ENCODE measurements around the gene ZW10.
"Not testable (repeated sequence)": the region's sequence is repeated elsewhere in the genome, so short reads cannot be mapped to it uniquely, and the experiment has no call there.

Gene ZW10

DNA sequence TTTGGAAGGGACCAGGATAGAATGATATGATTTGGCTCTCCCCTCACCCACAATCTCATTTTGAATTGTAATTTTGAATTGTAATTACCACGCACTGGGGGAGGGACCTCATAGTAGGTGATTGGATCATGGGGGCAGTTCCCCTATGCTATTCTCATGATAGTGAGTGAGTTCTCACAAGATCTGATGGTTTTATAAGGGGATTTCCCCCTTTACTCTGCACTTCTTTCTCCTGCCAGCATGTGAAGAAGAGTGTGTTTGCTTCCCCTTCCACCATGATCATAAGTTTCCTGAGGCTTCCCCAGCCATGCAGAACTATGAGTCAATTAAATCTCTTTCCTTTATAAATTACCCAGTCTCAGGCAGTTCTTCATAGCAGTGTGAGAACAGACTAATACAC, 69.9 kb downstream of the ZW10 start:
- not testable (repeated sequence) for H3K79me1 ChIP-seq (replicated peaks; ENCODE audit: low read length, poor library complexity, severe bottlenecking); H3K27me3 ChIP-seq (ENCODE audit: control insufficient read depth in 1 of 2, insufficient read depth in 1 of 2, low read length in 2 of 2); H2AK5ac ChIP-seq (ENCODE audit: low read length, severe bottlenecking); H3K18ac ChIP-seq (ENCODE audit: low read depth in 1 of 2, low read length in 2 of 2); H3K9ac ChIP-seq (ENCODE audit: low read length); H3K36me3 ChIP-seq (ENCODE audit: control insufficient read depth in 1 of 2, insufficient read depth in 2 of 2, low read depth in 1 of 2, low read length in 2 of 2); H3K23ac ChIP-seq (ENCODE audit: low read length in 2 of 2); H3K9me3 ChIP-seq (ENCODE audit: control insufficient read depth, low read length); H2BK12ac ChIP-seq (ENCODE audit: low read length in 2 of 2); H2BK15ac ChIP-seq (ENCODE audit: low read depth, poor library complexity, severe bottlenecking); H2AFZ ChIP-seq (ENCODE audit: low read depth, low read length); H3K27ac ChIP-seq (ENCODE audit: low read length, poor library complexity, severe bottlenecking); H3K4me3 ChIP-seq (ENCODE audit: insufficient read depth in 1 of 2, low read depth in 1 of 2, low read length in 2 of 2); H4K8ac ChIP-seq (ENCODE audit: low read length); H3K4me2 ChIP-seq (ENCODE audit: low read length, poor library complexity, severe bottlenecking); H3K4me1 ChIP-seq (ENCODE audit: control insufficient read depth, insufficient read depth, low read depth, low read length); H2BK5ac ChIP-seq (ENCODE audit: low read depth, low read length, poor library complexity, severe bottlenecking); H4K91ac ChIP-seq (ENCODE audit: low read length); H3K14ac ChIP-seq (ENCODE audit: low read length in 2 of 2); H2BK120ac ChIP-seq (ENCODE audit: low read depth, low read length); H3K4ac ChIP-seq (ENCODE audit: low read depth in 1 of 2, low read length in 2 of 2); DNase-seq
- WGBS = no CpG with 5 or more reads among the region's 1 CpG

- Histone ChIP-seq H2BK120ac (ENCODE audit: low read depth, low read length) (no peak overlapping the region), H2AK5ac (ENCODE audit: low read length, severe bottlenecking) (no peak overlapping the region), H2AFZ (ENCODE audit: low read depth, low read length) (no peak overlapping the region), H2BK12ac (ENCODE audit: low read length in 2 of 2) (no peak overlapping the region), H4K91ac (ENCODE audit: low read length) (no peak overlapping the region), H3K4me2 (ENCODE audit: low read length, poor library complexity, severe bottlenecking) (no peak overlapping the region), H3K9me3 (ENCODE audit: control insufficient read depth, low read length) (no peaks in the 10 kb centered on the region), H3K4me3 (ENCODE audit: insufficient read depth in 1 of 2, low read depth in 1 of 2, low read length in 2 of 2) (no peak overlapping the region), H3K9ac (ENCODE audit: low read length) (no peak overlapping the region), H3K4me1 (ENCODE audit: control insufficient read depth, insufficient read depth, low read depth, low read length) (peaks cover 1% of the 10 kb centered on the region), H3K27me3 (ENCODE audit: control insufficient read depth in 1 of 2, insufficient read depth in 1 of 2, low read length in 2 of 2) (peaks cover 0 to 9% of the 10 kb centered on the region in 2 experiments), H3K14ac (ENCODE audit: low read length in 2 of 2) (no peak overlapping the region), H4K8ac (ENCODE audit: low read length) (no peak overlapping the region), H3K79me1 (replicated peaks; ENCODE audit: low read length, poor library complexity, severe bottlenecking) (no peaks in the 10 kb centered on the region), H3K4ac (ENCODE audit: low read depth in 1 of 2, low read length in 2 of 2) (no peak overlapping the region), H2BK15ac (ENCODE audit: low read depth, poor library complexity, severe bottlenecking) (no peak overlapping the region), H2BK5ac (ENCODE audit: low read depth, low read length, poor library complexity, severe bottlenecking) (no peak overlapping the region), H3K27ac (ENCODE audit: low read length, poor library complexity, severe bottlenecking) (no peak overlapping the region), H3K23ac (ENCODE audit: low read length in 2 of 2) (no peak overlapping the region), H3K36me3 (ENCODE audit: control insufficient read depth in 1 of 2, insufficient read depth in 2 of 2, low read depth in 1 of 2, low read length in 2 of 2) (no peaks in the 10 kb centered on the region), H3K18ac (ENCODE audit: low read depth in 1 of 2, low read length in 2 of 2) (no peak overlapping the region)
- no peak for DNase-seq
- 86% methylated on average over 1 of the region's 1 CpG for WGBS
These were observed 72.0 kb downstream of the ZW10 start for GRCh38 chr11:113701491-113701890.

DNA sequence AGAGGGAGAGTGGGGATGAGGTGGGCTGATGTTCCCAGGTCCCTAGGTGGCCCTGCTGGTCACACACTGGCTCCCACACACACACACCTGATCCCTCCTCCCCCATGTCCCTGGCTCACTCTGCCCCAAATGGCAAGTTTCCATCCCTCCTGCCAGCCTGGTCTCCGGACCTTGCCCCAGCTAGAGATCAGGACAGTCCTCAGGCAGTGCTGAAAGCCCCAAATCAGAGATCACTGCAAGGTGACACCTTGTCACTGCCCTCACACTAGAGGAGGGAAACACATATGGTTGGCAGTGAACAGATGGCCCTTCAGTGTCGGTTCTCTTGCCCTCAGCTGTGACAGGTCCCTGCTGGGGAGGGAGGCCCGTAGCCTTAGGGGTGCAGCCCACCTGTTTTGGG, 75.0 kb downstream of the ZW10 start:
- no peak overlapping the region for H3K4me2 ChIP-seq (ENCODE audit: low read length, poor library complexity, severe bottlenecking)
- H2BK5ac ChIP-seq (ENCODE audit: low read depth, low read length, poor library complexity, severe bottlenecking) = no peak overlapping the region
- no peak overlapping the region for H4K8ac ChIP-seq (ENCODE audit: low read length)
- no peak overlapping the region for H4K91ac ChIP-seq (ENCODE audit: low read length)
- peaks cover 6 to 9% of the 10 kb centered on the region in 2 experiments for H3K27me3 ChIP-seq (ENCODE audit: control insufficient read depth in 1 of 2, insufficient read depth in 1 of 2, low read length in 2 of 2)
- H3K23ac ChIP-seq (ENCODE audit: low read length in 2 of 2) = no peak overlapping the region
- no peak overlapping the region for H2AFZ ChIP-seq (ENCODE audit: low read depth, low read length)
- H3K9me3 ChIP-seq (ENCODE audit: control insufficient read depth, low read length) = no peaks in the 10 kb centered on the region
- H3K14ac ChIP-seq (ENCODE audit: low read length in 2 of 2) = no peak overlapping the region
- H2BK12ac ChIP-seq (ENCODE audit: low read length in 2 of 2) = no peak overlapping the region
- no peak overlapping the region for H2AK5ac ChIP-seq (ENCODE audit: low read length, severe bottlenecking)
- H3K27ac ChIP-seq (ENCODE audit: low read length, poor library complexity, severe bottlenecking) = no peak overlapping the region
- 75% methylated on average over 3 of the region's 3 CpGs for WGBS
- H3K18ac ChIP-seq (ENCODE audit: low read depth in 1 of 2, low read length in 2 of 2) = no peak overlapping the region
- H3K4me3 ChIP-seq (ENCODE audit: insufficient read depth in 1 of 2, low read depth in 1 of 2, low read length in 2 of 2) = peak overlapping the region in 1 of 2 experiments; percentile 14
- peaks cover 3% of the 10 kb centered on the region for H3K4me1 ChIP-seq (ENCODE audit: control insufficient read depth, insufficient read depth, low read depth, low read length)
- H3K4ac ChIP-seq (ENCODE audit: low read depth in 1 of 2, low read length in 2 of 2) = no peak overlapping the region
- no peak overlapping the region for H2BK15ac ChIP-seq (ENCODE audit: low read depth, poor library complexity, severe bottlenecking)
- H3K36me3 ChIP-seq (ENCODE audit: control insufficient read depth in 1 of 2, insufficient read depth in 2 of 2, low read depth in 1 of 2, low read length in 2 of 2) = no peaks in the 10 kb centered on the region
- H3K79me1 ChIP-seq (replicated peaks; ENCODE audit: low read length, poor library complexity, severe bottlenecking) = no peaks in the 10 kb centered on the region
- H3K9ac ChIP-seq (ENCODE audit: low read length) = no peak overlapping the region
- no peak for DNase-seq
- no peak overlapping the region for H2BK120ac ChIP-seq (ENCODE audit: low read depth, low read length)

- no peak overlapping the region for H3K4me2 ChIP-seq (ENCODE audit: low read length, poor library complexity, severe bottlenecking)
- H4K91ac ChIP-seq (ENCODE audit: low read length) = no peak overlapping the region
- H3K79me1 ChIP-seq (replicated peaks; ENCODE audit: low read length, poor library complexity, severe bottlenecking) = no peaks in the 10 kb centered on the region
- peaks cover 6 to 9% of the 10 kb centered on the region in 2 experiments for H3K27me3 ChIP-seq (ENCODE audit: control insufficient read depth in 1 of 2, insufficient read depth in 1 of 2, low read length in 2 of 2)
- 86% methylated on average over 5 of the region's 7 CpGs for WGBS
- H3K4me1 ChIP-seq (ENCODE audit: control insufficient read depth, insufficient read depth, low read depth, low read length) = peaks cover 3% of the 10 kb centered on the region
- H2BK15ac ChIP-seq (ENCODE audit: low read depth, poor library complexity, severe bottlenecking) = no peak overlapping the region
- H2AK5ac ChIP-seq (ENCODE audit: low read length, severe bottlenecking) = no peak overlapping the region
- no peak overlapping the region for H2BK12ac ChIP-seq (ENCODE audit: low read length in 2 of 2)
- no peak overlapping the region for H2AFZ ChIP-seq (ENCODE audit: low read depth, low read length)
- no peaks in the 10 kb centered on the region for H3K36me3 ChIP-seq (ENCODE audit: control insufficient read depth in 1 of 2, insufficient read depth in 2 of 2, low read depth in 1 of 2, low read length in 2 of 2)
- no peak overlapping the region for H2BK120ac ChIP-seq (ENCODE audit: low read depth, low read length)
- no peak overlapping the region for H3K4me3 ChIP-seq (ENCODE audit: insufficient read depth in 1 of 2, low read depth in 1 of 2, low read length in 2 of 2)
- no peak for DNase-seq
- no peak overlapping the region for H3K27ac ChIP-seq (ENCODE audit: low read length, poor library complexity, severe bottlenecking)
- H3K4ac ChIP-seq (ENCODE audit: low read depth in 1 of 2, low read length in 2 of 2) = no peak overlapping the region
- no peak overlapping the region for H3K9ac ChIP-seq (ENCODE audit: low read length)
- no peak overlapping the region for H3K14ac ChIP-seq (ENCODE audit: low read length in 2 of 2)
- H3K23ac ChIP-seq (ENCODE audit: low read length in 2 of 2) = no peak overlapping the region
- no peak overlapping the region for H2BK5ac ChIP-seq (ENCODE audit: low read depth, low read length, poor library complexity, severe bottlenecking)
- no peaks in the 10 kb centered on the region for H3K9me3 ChIP-seq (ENCODE audit: control insufficient read depth, low read length)
- H4K8ac ChIP-seq (ENCODE audit: low read length) = no peak overlapping the region
- no peak overlapping the region for H3K18ac ChIP-seq (ENCODE audit: low read depth in 1 of 2, low read length in 2 of 2)
These were observed 75.6 kb downstream of the ZW10 start for GRCh38 chr11:113697756-113698407.

All from mesenchymal stem cell (in vitro differentiated cells and primary cell).